ENCODE measurements around the gene S100A1. TPM values are rescaled to one million over a fixed set of nuclear protein-coding genes. Genes with fewer than 3 reads are reported as not detected.
"Not testable (repeated sequence)": the region's sequence is repeated elsewhere in the genome, so short reads cannot be mapped to it uniquely, and the experiment has no call there.

S100A1 gene
- total RNA-seq, 4 donors from 2014 or later: 2.4 to 8.3 (median 2.8) TPM

DNA sequence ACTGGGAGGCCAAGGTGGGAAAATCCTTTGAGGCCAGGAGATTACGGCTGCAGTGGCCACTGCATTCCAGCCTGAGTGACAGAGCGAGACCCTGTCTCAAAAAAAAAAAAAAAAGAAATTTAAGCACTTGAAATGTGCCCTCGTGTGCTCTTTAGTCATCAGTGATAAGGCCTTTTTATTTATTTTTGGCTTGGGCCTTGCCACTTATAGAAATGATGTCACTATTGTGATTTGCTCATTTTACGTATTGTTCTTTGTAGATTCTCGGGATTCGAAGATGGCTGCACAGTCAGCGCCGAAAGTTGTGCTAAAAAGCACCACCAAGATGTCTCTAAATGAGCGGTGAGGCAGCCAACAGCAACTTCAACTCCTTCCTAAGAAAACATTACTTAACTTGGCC, 8.1 kb downstream of the S100A1 start:
- Histone ChIP-seq H3K9me3 (no peaks in the 10 kb centered on the region), H3K36me3 (peaks cover 0 to 62% of the 10 kb centered on the region in 2 donors), H3K27ac (no peak overlapping the region), H3K4me3 (no peak overlapping the region), H3K27me3 (no peaks in the 10 kb centered on the region), H3K4me1 (peaks cover 0 to 75% (median 9%) of the 10 kb centered on the region in 3 donors)
- TF ChIP-seq POLR2AphosphoS5 (IDR thresholded peaks at IDR 0.05): no peak
- TF ChIP-seq POLR2A (IDR thresholded peaks at IDR 0.05): no peak
- TF ChIP-seq, protein P1, sequence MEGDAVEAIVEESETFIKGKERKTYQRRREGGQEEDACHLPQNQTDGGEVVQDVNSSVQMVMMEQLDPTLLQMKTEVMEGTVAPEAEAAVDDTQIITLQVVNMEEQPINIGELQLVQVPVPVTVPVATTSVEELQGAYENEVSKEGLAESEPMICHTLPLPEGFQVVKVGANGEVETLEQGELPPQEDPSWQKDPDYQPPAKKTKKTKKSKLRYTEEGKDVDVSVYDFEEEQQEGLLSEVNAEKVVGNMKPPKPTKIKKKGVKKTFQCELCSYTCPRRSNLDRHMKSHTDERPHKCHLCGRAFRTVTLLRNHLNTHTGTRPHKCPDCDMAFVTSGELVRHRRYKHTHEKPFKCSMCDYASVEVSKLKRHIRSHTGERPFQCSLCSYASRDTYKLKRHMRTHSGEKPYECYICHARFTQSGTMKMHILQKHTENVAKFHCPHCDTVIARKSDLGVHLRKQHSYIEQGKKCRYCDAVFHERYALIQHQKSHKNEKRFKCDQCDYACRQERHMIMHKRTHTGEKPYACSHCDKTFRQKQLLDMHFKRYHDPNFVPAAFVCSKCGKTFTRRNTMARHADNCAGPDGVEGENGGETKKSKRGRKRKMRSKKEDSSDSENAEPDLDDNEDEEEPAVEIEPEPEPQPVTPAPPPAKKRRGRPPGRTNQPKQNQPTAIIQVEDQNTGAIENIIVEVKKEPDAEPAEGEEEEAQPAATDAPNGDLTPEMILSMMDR (IDR thresholded peaks at IDR 0.05): no peak
- no peak for TF ChIP-seq EP300 (IDR thresholded peaks at IDR 0.05)
- ATAC-seq: no peak
- WGBS, 2 donors (ENCODE audit: low coverage in 1 of 2): 80 to 92% methylated on average over 7 to 9 of the region's 9 CpGs

- 71 to 87% methylated on average over 6 of the region's 6 CpGs for WGBS, 2 donors (ENCODE audit: low coverage in 1 of 2)
- Histone ChIP-seq H3K27ac (no peak overlapping the region), H3K36me3 (peaks cover 0 to 81% of the 10 kb centered on the region in 2 donors), H3K9me3 (no peaks in the 10 kb centered on the region), H3K27me3 (no peaks in the 10 kb centered on the region), H3K4me3 (no peak overlapping the region), H3K4me1 (peaks cover 0 to 78% (median 9%) of the 10 kb centered on the region in 3 donors)
- TF ChIP-seq, protein P1 (IDR thresholded peaks at IDR 0.05): no peak
- TF ChIP-seq POLR2A (IDR thresholded peaks at IDR 0.05) (no peak), EP300 (IDR thresholded peaks at IDR 0.05) (no peak), POLR2AphosphoS5 (IDR thresholded peaks at IDR 0.05) (no peak)
- ATAC-seq: no peak
Observed at GRCh38 chr1:153638261-153638660, 10.0 kb downstream of the S100A1 start.

DNA sequence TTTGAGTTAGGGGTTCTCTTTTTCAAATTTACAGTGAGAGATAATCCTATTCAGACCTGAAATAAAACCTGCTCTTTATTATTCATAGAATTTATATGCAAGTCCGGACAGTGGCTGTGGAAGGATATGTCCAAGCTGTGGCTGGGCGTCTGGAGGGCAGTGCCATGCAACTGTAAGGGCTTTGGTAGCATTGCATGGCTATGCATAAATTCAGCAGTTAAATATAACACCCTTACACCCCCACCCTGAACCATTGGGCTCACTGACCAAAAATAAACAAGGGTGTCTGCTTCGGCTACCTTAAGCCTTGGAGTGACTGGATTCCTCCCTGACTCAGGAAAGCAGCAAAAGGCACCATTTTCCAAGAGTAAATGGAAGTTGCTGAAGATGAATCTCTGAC, 11.0 kb downstream of the S100A1 start:
- Histone ChIP-seq H3K4me1 (peaks cover 0 to 84% (median 17%) of the 10 kb centered on the region in 3 donors), H3K27me3 (no peaks in the 10 kb centered on the region), H3K9me3 (no peaks in the 10 kb centered on the region), H3K4me3 (no peak overlapping the region), H3K36me3 (peaks cover 0 to 91% of the 10 kb centered on the region in 2 donors), H3K27ac (no peak overlapping the region)
- WGBS, 2 donors (ENCODE audit: low coverage in 1 of 2): 77 to 83% methylated on average over 2 to 3 of the region's 3 CpGs
- ATAC-seq: no peak
- TF ChIP-seq, protein P1 (IDR thresholded peaks at IDR 0.05): no peak
- no peak for TF ChIP-seq EP300 (IDR thresholded peaks at IDR 0.05)
- TF ChIP-seq POLR2AphosphoS5 (IDR thresholded peaks at IDR 0.05): no peak

GRCh38 chr1:153640213-153640612, 12.0 kb downstream of the S100A1 start:
- not testable (repeated sequence) for H3K27me3 ChIP-seq, H3K9me3 ChIP-seq, H3K4me3 ChIP-seq, H3K27ac ChIP-seq, ATAC-seq
- Histone ChIP-seq H3K36me3 (peaks cover 0 to 100% of the 10 kb centered on the region in 2 donors), H3K4me1 (peaks cover 0 to 86% (median 16%) of the 10 kb centered on the region in 3 donors)
- WGBS, 2 donors (ENCODE audit: low coverage in 1 of 2): 77 to 84% methylated on average over 3 to 4 of the region's 5 CpGs

- H3K27ac ChIP-seq: peak overlapping the region in 1 of 4 donors; percentile 26
Observed at GRCh38 chr1:153640861-153641260, 12.6 kb downstream of the S100A1 start.

More at GRCh38 chr1:153640861-153641260, 12.6 kb downstream of the S100A1 start:
- H3K4me1 ChIP-seq: peaks cover 0 to 79% (median 9%) of the 10 kb centered on the region in 3 donors
- no peak for ATAC-seq
- TF ChIP-seq POLR2A (IDR thresholded peaks at IDR 0.05): no peak
- TF ChIP-seq, protein P1 (IDR thresholded peaks at IDR 0.05): no peak
- no peak for TF ChIP-seq EP300 (IDR thresholded peaks at IDR 0.05)
- TF ChIP-seq POLR2AphosphoS5 (IDR thresholded peaks at IDR 0.05): no peak
- WGBS, 2 donors (ENCODE audit: low coverage in 1 of 2): 53 to 61% methylated on average over 6 of the region's 6 CpGs
- peaks cover 0 to 100% of the 10 kb centered on the region in 2 donors for H3K36me3 ChIP-seq
- H3K27me3 ChIP-seq: no peaks in the 10 kb centered on the region
- no peaks in the 10 kb centered on the region for H3K9me3 ChIP-seq
- no peak overlapping the region for H3K4me3 ChIP-seq
